Natural killer cell (primary cell): Measurements from ENCODE around the gene ADRA1B. TPM values are rescaled to one million over a fixed set of nuclear protein-coding genes. Genes with fewer than 3 reads are reported as not detected.

Source experiments
- ATAC-seq, 3 donors: fragments of 150-1000 bp in 2 of 3; fragments of 200-7000 bp in 1 of 3; cut with Tn5 transposase; 1 replicate in 1 of 3; 2 replicates in 2 of 3; pipeline ENCODE4 v1.10.0; 2021; ENCODE audit warnings: mild to moderate bottlenecking in 2 of 3, moderate library complexity in 2 of 3
- DNase-seq, 2 donors: peaks; one replicate each; pipeline versions ENCODE4 v3.0.0 to v3.0.0-alpha.2; 2013 to 2021; ENCODE audit warnings: mixed read lengths in 1 of 2
- H3K27ac ChIP-seq: one replicate; pipeline ENCODE4 v1.5.1; 2013; ENCODE audit warnings: mild to moderate bottlenecking, low read length
- H3K27me3 ChIP-seq: one replicate; pipeline ENCODE4 v1.6.1; 2013; ENCODE audit warnings: low read length; ENCODE audit not compliant: control insufficient read depth, insufficient read depth
- H3K36me3 ChIP-seq: one replicate; pipeline ENCODE4 v1.6.1; 2013; ENCODE audit warnings: low read length; ENCODE audit not compliant: control insufficient read depth, insufficient read depth
- H3K4me1 ChIP-seq: one replicate; pipeline ENCODE4 v1.6.1; 2013; ENCODE audit warnings: low read length; ENCODE audit not compliant: control insufficient read depth, insufficient read depth
- H3K4me3 ChIP-seq: one replicate; pipeline ENCODE4 v1.5.1; 2013; ENCODE audit warnings: low read length
- H3K9me3 ChIP-seq: one replicate; pipeline ENCODE4 v1.6.1; 2013; ENCODE audit warnings: low read length; ENCODE audit not compliant: control insufficient read depth, insufficient read depth
- H3K27ac Mint-ChIP-seq, 2 donors: one replicate each; pipeline ENCODE4 v1.8.0; 2022; ENCODE audit warnings: mild to moderate bottlenecking in 2 of 2, mixed read lengths in 2 of 2, moderate library complexity in 1 of 2
- H3K27me3 Mint-ChIP-seq, 2 donors: one replicate each; pipeline ENCODE4 v1.8.0; 2022; ENCODE audit warnings: low read depth in 2 of 2, mixed read lengths in 2 of 2
- H3K36me3 Mint-ChIP-seq: one replicate; pipeline ENCODE4 v1.8.0; 2022; ENCODE audit warnings: mixed read lengths
- H3K4me1 Mint-ChIP-seq, 2 donors: one replicate each; pipeline ENCODE4 v1.8.0; 2022; ENCODE audit warnings: mixed read lengths in 2 of 2
- H3K4me3 Mint-ChIP-seq: one replicate; pipeline ENCODE4 v1.8.0; 2022; ENCODE audit warnings: mild to moderate bottlenecking, moderate library complexity, mixed read lengths
- H3K9me3 Mint-ChIP-seq, 2 donors: one replicate each; pipeline ENCODE4 v1.8.0; 2022; ENCODE audit warnings: mixed read lengths in 2 of 2
- CTCF ChIP-seq: fragments of 200-600 bp; IDR thresholded peaks from one replicate; pipeline ENCODE4 v1.8.0; 2022; ENCODE audit warnings: antibody characterized with exemption
- WGBS: methylation state at CpG from one replicate; pipeline ENCODE4 v1.1.7; 2013; ENCODE audit warnings: missing lambda C conversion rate; ENCODE audit not compliant: insufficient coverage; 5-methylcytosine and 5-hydroxymethylcytosine counted together
- intact Hi-C: fragments of 100-400 bp; cut with micrococcal nuclease; formaldehyde crosslinking; loops from one replicate; pipeline ENCODE4 v1.14.2; 2022
- total RNA-seq, 4 donors: library from RNA; stranded (reverse); fragments of 120-200 nt in 1 of 4; gene quantifications; one replicate each; pipeline versions ENCODE4 v1.2.3 to v1.2.4, GENCODE V29; 2013 to 2022

ADRA1B gene
- total RNA-seq, 3 donors from 2014 or later (not counting 1 experiment from before 2014, with no cell fraction given) = not detected

- TF ChIP-seq CTCF = no peak
- peaks cover 9% of the 10 kb centered on the region for H3K4me1 ChIP-seq
- peaks cover 10% of the 10 kb centered on the region for H3K9me3 ChIP-seq
- no peak overlapping the region for H3K4me3 ChIP-seq
- Mint-ChIP-seq H3K36me3 (peaks cover 11% of the 10 kb centered on the region), H3K9me3 (no peaks in the 10 kb centered on the region), H3K4me1 (peaks cover 0 to 6% of the 10 kb centered on the region in 2 donors), H3K27ac (no peak overlapping the region), H3K4me3 (no peak overlapping the region), H3K27me3 (peaks cover 36 to 68% of the 10 kb centered on the region in 2 donors)
- WGBS = no CpG with 5 or more reads among the region's 2 CpGs
- peaks cover 8% of the 10 kb centered on the region for H3K27me3 ChIP-seq
- no peaks in the 10 kb centered on the region for H3K36me3 ChIP-seq
- H3K27ac ChIP-seq = no peak overlapping the region
- ATAC-seq (no peak), DNase-seq (no peak)
- intact Hi-C loops = no loop called here
Observed at GRCh38 chr5:159990506-159990905, 74.2 kb downstream of the ADRA1B start.

GRCh38 chr5:159992566-159992965 is 76.3 kb downstream of the ADRA1B start:
- Mint-ChIP-seq H3K9me3 (no peaks in the 10 kb centered on the region), H3K27me3 (peaks cover 27 to 48% of the 10 kb centered on the region in 2 donors), H3K4me1 (no peaks in the 10 kb centered on the region), H3K27ac (no peak overlapping the region), H3K36me3 (peaks cover 11% of the 10 kb centered on the region), H3K4me3 (no peak overlapping the region)
- TF ChIP-seq CTCF = no peak
- no peak overlapping the region for H3K4me3 ChIP-seq
- no peaks in the 10 kb centered on the region for H3K36me3 ChIP-seq
- WGBS = 93% methylated on average over 1 of the region's 1 CpG
- ATAC-seq (no peak), DNase-seq (no peak)
- intact Hi-C loops = no loop called here
- H3K27me3 ChIP-seq = peaks cover 5% of the 10 kb centered on the region
- H3K4me1 ChIP-seq = no peaks in the 10 kb centered on the region
- peaks cover 10% of the 10 kb centered on the region for H3K9me3 ChIP-seq
- no peak overlapping the region for H3K27ac ChIP-seq

DNA sequence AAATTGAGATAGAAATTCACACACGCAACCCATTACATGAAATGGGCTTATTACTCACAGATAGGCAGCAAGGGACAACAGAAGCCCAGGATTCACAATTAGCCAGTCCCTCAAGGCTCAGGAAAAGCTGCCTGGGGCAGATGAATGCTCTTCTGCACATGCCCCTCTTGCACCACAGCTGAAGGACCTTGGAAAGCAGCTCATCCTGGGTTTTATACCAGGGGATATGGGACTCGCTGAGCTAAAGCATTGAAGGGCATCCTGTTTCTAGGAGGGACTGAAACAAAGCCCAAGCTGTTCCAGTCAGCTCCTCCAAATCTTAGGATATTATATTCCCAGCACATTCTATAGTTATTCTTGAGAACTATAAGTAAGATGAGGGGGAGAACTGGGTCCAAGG is 76.9 kb downstream of the ADRA1B start:
- no peak overlapping the region for H3K4me3 ChIP-seq
- intact Hi-C loops = no loop called here
- no peaks in the 10 kb centered on the region for H3K4me1 Mint-ChIP-seq
- DNase-seq (no peak), ATAC-seq (no peak)
- peaks cover 11% of the 10 kb centered on the region for H3K36me3 Mint-ChIP-seq
- no peak overlapping the region for H3K4me3 Mint-ChIP-seq
- no peak overlapping the region for H3K27ac Mint-ChIP-seq
- 100% methylated on average over 2 of the region's 2 CpGs for WGBS
- H3K27ac ChIP-seq = no peak overlapping the region
- no peaks in the 10 kb centered on the region for H3K4me1 ChIP-seq
- no peak for TF ChIP-seq CTCF
- peaks cover 21 to 43% of the 10 kb centered on the region in 2 donors for H3K27me3 Mint-ChIP-seq
- H3K9me3 Mint-ChIP-seq = no peaks in the 10 kb centered on the region
- peaks cover 10% of the 10 kb centered on the region for H3K9me3 ChIP-seq
- H3K27me3 ChIP-seq = peaks cover 3% of the 10 kb centered on the region
- no peaks in the 10 kb centered on the region for H3K36me3 ChIP-seq

- WGBS = 90% methylated on average over 2 of the region's 3 CpGs
- intact Hi-C loops = no loop called here
- Histone ChIP-seq H3K27me3 (no peaks in the 10 kb centered on the region), H3K4me1 (no peaks in the 10 kb centered on the region), H3K27ac (no peak overlapping the region), H3K4me3 (no peak overlapping the region), H3K36me3 (no peaks in the 10 kb centered on the region), H3K9me3 (peaks cover 10% of the 10 kb centered on the region)
- H3K9me3 Mint-ChIP-seq = no peaks in the 10 kb centered on the region
- H3K27me3 Mint-ChIP-seq = peaks cover 11 to 38% of the 10 kb centered on the region in 2 donors
- H3K4me1 Mint-ChIP-seq = no peaks in the 10 kb centered on the region
- ATAC-seq (no peak), DNase-seq (no peak)
- no peak overlapping the region for H3K4me3 Mint-ChIP-seq
- H3K36me3 Mint-ChIP-seq = peaks cover 11% of the 10 kb centered on the region
- no peak overlapping the region for H3K27ac Mint-ChIP-seq
- no peak for TF ChIP-seq CTCF
Observed at GRCh38 chr5:159995907-159996306, 79.6 kb downstream of the ADRA1B start.
